HG03439 (cell line): ENCODE data around the gene SGTA.

Source experiments
- ATAC-seq: cut with Tn5 transposase; IDR thresholded peaks from one replicate; pipeline ENCODE4 v1.9.1; 2021; ENCODE audit warnings: mild to moderate bottlenecking, moderate library complexity; ENCODE audit not compliant: unreplicated experiment

The SGTA gene

DNA sequence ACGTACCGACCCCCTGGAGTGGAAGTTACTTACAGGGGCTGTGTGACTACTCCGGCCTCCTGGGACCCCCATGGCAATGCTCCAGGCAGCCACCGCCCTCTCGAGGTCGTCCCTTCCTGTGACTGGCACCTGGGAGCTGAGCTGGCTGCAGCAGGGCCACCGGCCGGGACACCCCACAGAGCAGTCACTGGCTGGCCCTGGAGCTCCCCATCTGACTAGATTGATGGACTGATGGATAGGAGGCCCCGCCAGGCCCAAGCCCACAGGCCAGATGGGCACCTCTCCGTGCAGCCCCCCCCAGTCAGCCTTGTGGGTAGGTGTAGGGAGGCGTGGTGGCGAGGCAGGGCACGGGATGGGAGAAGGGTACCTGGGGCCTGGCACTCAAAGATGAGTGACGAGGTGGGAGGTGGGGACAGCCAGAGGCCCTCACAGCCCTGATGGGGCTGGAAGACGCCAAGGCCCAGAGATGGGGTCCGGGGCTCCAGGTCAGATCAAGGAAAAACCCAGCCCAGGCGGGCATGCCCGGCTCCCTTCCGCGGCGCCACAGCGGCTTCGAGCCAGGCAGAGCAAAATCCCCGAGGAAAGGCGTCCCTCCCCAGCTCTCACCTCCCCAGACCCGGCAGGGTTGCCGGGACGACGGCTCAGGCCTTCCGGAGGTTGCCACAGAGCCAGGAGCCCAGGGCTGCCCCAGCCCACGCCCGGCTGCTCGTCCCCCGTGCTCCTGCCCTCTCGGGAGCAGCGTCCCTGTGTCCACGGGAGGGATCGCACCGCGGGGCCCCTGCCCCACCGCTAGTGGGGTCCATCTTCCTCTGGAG lies 51.7 kb downstream of the SGTA start:
- ATAC-seq, result no peak

DNA sequence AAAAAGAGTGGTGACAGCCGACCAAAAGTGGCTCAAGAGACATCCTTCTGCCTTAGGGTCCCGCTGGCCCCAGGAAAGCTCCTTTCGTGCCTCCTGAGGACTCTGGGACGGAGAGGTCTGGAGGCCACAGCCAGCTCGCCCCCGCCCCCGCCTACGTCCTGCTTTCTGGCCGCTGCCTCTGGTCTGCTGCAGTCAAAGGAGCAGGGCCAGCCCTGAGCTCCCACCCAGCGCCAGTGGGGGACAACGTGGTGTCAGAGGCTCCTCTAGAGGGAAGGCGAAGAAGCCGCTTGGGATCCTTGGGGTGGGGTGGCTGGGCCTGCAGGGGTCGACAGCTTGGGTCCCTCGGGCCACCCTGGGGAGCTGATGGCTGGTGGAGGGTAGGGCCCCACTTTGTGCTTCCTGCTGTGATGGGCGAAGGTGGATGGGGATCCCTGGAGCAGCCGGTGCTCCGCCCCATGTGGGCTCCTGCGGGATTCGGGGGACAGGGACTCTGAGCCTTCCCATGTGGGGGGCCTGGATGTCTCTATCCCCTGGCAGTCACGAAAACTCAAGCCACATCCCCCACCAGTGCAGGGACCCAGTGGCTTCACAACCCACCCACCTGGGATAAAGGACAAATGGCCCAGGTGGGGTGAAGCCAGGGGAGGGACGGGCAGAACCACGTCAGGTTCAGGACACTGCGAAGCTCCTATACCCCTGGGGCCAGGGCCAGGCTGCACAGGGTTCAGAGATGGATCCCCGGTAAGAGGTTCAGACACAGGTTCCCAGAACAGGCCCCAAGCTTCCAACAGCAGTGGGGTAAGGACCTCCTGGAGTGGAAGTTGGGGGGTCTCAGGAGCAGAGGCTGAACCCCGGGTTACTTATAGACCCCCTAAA lies 52.9 kb downstream of the SGTA start:
- ATAC-seq, result no peak

DNA sequence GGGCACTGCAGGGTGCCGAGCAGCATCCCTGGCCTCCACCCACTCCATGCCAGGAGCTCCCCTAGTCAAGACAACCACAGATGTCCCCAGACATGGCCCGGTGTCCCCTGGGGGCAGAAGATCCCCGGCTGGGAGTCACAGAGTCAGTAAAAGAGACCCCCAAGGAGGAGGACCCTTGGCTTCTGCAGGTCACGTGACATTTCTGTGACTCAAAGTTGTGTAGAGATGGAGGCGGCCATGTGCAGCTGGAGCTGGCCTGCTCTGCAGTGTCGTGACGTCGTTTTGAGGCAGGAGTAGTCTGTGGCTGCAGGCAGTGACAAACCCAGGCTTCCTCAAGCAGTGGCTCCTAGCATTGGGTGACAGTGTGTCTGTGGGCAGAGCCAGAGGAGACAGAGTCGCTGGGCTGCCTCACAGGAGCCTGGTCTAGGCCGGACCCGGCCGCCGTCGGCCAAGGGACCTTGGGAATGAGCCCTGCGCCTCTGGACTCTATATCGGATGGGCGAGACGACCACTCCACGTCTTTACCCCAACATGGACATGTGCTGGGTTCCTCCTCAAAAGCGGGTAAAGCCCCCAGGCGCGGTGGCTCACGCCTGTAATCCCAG lies 54.2 kb downstream of the SGTA start:
- no peak for ATAC-seq

DNA sequence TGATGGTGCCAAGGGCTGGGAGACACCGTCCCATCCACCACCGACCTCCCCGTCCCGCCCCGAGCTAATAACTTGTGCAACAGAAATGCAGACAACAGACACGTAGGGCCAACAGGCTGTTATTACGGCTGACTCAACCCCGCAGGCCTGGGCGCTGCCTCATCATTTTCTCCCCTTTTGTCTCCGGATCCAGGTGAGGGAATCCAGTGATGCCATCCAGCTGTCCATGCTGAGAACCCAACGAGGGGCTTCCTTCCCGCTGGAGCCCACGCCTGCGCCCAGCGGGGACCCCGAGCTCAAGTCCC lies 55.5 kb downstream of the SGTA start:
- no peak for ATAC-seq

DNA sequence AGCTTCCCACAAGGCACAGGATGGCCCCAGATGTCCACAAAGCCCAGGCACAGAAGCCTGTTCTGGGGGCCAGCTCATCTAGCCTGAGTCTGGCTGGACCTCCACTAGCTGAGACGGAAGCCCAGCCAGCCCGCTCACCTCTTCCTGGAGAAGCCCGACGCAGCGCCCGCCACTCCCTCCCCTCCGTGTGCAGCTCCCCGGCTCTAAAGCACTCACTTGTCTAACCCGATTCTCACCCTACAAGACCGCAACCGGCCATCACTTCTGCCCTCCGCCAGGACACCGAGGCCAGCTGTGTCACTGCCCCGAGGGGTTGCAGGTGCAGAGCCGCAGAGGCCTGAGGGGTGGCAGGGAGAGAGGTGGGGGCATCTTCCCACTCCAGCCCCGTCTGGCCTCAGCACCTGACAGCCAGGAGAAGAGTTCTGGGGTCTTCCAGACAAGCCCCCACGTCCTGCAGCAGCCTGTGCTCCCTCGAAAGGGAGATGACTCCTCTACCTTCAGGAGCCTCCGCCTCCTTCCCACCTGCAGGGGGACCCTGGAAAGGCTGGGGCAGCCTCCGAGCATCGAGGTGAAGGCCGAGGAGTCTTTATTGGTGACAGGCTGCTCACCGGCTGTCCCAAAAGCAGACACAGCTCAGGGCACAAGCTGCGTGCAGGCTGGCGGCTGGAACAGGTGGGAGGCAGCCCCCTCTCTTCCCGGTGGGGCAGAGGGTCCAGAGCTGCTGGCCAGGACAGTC lies 56.0 kb downstream of the SGTA start:
- ATAC-seq, result no peak

DNA sequence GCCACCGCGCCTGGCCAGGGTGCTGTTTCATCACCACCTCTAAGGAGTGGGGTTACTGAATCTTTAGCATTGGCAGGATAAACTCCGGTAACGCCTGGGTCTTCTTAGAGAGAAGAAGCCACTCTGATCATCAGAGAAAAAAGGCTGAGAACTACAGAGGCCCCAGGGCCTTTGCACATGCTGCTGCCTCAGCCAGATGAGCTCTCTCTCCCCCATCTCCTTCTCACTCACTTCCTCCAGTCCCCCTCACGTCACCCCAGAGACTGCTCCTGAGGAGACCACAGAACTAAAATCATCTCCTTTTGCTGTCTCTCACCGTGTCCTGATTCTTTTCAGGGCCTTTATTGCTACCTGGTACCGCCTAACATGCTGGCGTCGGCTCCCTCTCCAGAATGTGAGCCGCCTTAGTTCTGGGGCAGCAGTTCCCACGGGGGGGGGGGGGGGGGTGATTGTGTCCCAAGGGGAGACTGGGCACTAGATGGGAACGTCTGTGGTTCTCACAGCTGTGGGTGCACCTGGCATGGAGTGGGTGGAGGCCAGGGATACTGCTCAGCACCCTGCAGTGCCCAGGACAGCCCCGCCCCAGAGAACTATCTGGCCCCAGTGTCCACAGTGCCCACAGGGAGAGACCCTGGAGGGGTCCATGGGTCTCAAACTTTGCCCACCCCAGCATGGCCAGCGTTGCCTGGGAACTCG lies 56.8 kb downstream of the SGTA start:
- ATAC-seq, result no peak

DNA sequence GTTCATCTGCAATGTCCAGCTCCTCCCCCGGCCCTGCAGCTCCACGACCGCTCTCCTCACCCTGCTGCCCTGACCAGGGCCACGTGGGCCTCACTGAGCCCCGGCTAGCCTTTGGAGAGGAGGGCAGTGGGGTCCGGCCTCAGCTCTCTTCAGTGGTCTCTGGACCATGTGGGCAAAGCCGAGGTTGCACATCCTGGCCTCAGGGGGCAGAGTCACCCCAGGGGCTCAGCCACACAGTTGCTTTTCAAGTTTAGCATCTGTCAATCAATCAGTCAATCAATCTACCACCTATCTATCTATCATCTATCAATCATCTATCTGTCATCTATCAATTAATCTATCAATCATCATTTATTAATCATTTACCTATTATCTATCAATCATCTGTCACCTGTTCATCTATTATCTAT lies 58.9 kb downstream of the SGTA start:
- ATAC-seq, result no peak

DNA sequence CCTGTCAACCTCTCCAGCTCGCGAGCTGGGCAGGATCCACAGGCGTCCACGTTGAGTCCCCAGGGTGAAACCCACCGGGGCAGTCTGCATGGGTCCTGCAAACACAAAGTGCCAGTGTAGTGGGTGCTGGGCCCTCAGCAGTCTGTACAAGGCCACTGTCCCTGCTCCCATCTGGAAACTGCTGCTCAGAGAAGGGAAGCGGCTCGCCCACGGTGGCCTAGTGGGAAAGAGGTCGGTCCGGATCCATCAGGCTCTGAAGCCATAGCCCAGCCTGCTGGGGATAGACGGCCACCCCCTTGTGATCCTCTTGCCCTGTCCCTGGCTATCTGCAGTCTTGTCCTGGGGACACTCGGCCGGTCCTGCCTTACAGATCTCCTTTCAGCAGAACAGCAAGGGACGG lies 59.3 kb downstream of the SGTA start:
- no peak for ATAC-seq

DNA sequence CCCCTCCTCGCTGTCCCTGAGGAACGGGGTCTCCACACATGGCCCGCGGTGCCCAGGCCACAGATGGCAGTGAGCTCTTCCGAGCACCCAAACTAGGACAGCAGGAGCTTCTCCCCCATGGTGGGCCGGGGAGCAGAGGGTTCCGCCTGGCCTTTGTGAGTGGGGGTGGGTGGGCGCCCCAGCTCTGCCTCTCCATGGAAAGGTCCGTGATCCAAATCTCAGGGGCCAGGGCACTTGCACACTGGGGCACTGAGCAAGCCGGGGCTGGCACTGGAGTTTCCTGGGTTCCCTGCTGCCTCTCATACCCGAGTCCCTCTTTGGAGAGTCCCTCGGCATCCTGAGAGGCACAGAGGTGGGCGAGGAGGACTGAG lies 59.7 kb downstream of the SGTA start:
- ATAC-seq, result no peak

DNA sequence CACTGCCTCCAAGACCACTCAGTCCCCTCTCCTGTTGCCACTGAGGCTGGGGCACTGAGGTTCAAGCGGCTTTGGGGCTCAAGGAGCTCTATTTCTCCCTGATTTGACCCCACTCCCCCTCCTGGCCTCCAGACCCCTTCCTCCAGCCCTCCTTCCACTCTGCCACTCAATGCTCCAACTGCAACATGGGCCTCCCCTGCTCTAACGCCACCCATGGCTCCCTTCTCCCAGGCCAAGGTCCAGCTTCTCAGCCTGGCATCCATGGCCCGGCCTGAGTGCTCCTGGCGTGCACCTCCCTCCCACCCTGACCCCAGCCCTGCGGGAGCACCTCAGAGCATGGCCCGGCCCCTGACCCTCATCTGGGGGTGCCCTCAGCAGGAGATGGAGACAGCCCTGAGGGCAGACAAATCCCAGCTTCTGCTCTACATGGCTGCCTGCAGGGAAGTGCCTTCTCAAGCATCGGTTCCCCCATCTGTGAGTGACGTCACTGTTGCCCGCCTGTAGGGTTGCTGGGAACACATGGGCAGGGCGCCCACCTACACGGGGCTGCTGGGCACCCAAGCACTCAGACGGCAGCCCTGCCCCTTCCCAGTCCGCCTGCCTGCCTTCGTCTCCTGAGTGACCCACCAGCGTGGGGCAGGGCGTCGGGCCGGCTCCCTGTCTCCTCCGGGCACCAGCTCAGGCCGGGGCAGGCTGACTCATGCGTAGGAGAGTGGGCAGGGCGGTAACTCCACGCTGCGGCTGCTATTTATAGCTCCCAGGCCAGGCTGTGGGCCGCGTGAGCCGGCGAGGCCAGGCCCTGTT lies 60.3 kb downstream of the SGTA start:
- ATAC-seq, result no peak

DNA sequence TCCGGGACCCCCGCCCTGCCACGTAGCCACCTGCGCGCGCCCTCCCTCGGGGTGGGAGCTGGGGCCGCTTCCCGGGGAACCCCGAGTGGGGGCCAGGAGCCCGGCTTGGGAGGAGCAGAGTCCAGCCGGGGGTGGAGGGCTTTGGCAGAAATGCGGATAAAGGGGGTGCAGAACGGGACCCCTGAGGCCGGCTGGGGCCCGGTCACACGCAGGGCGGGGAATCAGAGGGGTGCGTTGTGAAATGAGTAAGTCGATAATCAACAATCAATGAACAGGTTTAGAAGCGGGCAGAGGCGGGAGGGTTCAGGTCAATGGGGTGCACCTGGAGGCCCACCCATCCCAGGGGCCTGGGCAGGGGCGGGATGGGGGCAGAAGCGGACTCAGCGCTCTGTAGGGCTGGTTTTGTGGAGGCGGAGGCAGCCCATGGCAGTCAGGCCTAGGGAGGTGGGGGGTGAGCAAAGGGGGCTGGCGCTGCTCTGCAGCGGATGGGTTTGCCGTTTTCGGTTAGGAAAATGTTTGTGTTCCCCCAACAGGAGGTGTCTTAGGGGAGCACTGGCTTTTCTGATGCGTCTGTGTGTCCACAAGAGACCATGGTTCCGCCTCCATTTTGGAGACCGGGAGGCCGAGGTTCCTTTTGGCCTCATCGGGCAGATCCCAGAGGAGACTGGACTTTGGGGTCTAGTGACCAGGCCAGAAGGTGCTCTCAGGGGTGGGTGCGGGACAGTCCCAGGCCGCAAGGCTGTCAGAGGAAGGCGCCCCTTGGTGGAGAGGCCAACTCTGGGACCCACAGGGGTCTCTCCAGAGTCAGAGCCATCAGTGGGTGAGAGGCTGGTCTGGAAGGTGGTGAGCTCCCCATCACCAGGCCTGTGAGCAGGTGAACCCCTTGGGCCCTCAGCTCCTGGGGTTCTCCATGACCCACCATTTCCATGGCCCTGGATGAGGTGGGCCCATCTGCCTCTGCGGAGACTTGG lies 61.2 kb downstream of the SGTA start:
- no peak for ATAC-seq

DNA sequence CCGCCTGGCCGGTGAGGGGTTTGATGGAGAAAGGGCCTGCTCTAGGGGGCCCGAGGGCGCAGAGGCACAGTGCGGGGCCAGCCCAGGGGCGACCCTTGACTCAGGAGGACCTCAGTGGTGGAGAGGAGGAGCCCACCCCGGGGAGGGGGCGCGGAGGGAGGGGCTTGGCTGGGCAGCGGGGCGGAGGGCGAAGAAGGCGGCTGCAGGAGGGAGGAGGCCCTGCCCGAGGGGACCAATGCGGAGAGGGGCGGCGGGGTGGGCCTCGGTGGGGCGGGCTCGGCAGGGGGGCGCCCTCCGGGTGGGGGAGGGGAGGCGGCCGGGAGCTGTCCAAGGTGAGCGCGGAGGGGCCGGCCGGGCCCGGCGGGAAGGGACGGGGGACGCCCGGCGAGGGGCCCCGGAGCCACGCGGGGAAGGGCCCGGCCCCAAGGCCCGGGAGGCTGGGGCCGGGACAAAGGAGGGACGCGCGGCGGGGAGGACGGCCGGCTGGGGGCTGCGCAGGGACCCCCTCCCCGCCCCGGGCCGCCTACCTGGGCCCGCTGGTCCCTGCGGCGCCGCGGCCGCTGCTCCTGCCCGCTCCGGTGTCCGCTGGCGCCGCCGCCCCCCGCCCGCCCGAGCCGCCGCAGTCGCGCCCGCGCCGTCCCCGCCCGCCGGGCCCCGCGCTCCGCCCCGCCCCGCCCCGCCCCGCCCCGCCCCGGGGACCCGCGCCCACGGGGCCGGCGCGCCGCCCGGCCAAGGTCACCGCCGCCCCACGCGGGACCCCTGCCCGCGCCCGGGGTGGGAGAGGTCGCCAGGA lies 62.1 kb downstream of the SGTA start, which contains the start of gene DIRAS1:
DIRAS1 (minus strand) TSS at position 596 of the 793 bp plus-strand sequence. CDS start 3,566 bp downstream, outside the sequence.
- ATAC-seq, result no peak

DNA sequence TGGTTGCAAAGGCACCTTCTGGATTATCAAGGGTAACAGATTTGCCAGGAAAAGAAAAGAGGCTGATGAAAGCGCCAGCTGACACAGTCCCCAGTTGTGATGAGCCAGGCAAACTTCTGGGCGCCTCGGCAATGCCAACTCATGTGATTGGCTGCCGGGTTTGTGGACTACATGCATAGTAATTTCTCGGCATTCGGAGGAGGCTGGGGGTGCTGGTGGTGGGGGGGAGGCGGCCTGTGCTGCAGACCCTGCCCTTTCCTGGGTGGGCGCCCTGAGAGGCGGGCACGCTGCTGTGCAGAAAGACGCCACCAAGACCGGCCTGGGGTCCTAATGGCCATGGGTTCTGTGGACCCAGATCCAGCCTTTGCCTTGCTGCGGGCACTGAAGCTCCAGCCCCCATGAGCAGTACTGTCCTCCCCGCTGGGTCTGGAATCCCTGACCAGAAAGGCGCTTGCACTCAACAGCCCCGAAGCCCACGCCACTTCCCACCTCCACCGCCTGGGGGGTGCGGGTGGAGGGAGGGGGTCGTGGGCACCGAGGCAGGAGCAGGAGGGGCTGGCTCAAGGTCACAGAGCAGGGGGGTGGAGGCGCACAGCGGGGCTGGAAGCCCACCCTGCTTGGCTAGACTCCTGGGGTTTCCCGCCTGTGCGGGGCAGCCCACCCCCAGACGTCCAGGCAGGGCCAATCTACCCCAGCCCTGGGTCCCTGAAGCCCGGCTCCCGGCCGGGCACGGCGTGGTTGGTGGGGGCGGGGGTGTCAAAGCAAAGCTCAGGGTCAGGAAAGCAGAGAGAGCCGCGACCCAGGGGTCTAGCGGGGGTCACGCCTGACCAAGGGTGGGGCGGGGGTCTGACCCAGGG lies 62.9 kb downstream of the SGTA start:
- ATAC-seq, result no peak

DNA sequence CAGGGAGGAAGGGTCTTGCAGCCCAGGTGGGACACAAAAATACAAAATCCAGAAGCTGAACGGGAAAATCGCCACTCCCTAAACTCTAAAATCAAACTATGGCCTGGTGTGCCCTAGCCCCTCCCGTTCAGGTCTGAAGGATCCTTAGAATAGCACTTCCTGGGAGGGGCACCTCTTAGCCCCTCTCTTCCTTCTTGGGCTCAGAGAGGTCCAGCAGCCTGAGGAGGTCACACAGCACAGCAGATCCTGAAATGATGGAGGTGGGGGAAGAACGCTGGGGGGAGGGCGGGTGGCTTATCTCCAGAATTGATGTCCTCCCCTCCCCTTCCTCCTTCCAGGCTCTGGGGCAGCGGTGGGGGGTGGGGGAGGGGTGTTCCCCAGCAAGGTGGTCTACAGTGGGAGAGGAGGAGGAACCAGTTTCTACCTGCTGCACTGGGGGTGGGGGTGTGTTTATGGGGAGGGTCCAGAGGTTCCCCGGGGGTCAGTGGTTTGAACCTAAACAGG lies 63.8 kb downstream of the SGTA start:
- ATAC-seq, result no peak

DNA sequence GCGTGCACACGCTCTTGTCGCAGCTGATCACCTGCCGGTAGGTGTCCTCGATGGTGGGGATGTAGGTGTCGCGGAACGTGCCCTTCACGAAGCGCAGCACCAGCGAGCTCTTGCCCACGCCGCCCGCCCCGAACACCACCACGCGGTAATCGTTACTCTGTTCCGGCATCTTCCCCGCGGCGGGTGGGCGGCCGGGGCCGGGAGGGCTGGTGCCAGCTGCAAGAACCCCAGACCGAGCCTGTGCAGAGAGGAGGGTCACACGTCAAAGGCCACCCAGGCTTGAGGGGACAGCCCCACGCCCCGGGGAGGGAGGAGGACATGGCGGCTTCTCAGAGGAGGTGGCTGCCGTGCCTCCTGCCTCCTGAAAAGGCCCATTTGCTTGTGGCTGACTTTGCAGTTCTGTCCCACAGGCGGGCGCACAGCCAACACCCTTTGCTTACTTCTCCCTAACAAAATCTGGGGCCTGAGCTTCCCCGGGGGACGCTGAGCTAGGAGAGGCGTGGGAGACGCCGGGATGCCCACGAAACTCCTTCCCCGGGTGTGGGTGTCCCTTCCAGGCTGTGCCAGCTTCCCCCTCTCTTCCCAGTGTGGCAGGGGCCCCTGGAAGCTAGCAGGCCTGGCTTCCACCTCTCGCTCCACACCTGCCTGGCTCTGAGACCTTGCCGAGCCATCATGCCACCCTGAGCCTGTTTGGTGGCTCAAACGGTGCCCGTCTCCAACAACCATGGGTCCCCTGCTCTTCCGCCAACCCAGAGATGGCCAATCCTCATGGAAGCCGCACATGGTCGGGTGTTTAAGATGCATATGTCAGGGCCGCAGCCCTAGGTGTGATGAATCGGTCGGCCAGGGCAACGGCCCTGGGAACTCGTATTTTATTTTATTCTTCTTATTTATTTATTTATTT lies 65.2 kb downstream of the SGTA start:
- ATAC-seq, result no peak
